Activated CD4-positive, alpha-beta T cell treated with anti-CD3 and anti-CD28 coated beads for 36 hours (primary cell): ENCODE measurements around the gene KIRREL3. TPM values are rescaled to one million over a fixed set of nuclear protein-coding genes. Genes with fewer than 3 reads are reported as not detected.

Experiments used
- ATAC-seq: fragments of 200-7000 bp; cut with Tn5 transposase; one replicate; pipeline ENCODE4 v1.10.0; 2021; ENCODE audit warnings: mild to moderate bottlenecking, moderate library complexity
- CTCF ChIA-PET: fragments of 350-600 bp; sonication (Branson Sonifier 250); formaldehyde crosslinking; loops from one replicate; lab custom pipeline; 2021; ENCODE audit warnings: antibody characterized with exemption; lab: Charles Lee
- POLR2A ChIA-PET: fragments of 350-600 bp; sonication (Branson Sonifier 250); formaldehyde crosslinking; loops from one replicate; lab custom pipeline; 2021; ENCODE audit warnings: antibody characterized with exemption, inconsistent platforms; lab: Charles Lee
- DNase-seq: peaks from one replicate; pipeline ENCODE4 v3.0.0-alpha.2; 2020
- H3K27ac Mint-ChIP-seq: one replicate; pipeline ENCODE4 v1.8.0; 2021; ENCODE audit warnings: mixed read lengths
- H3K27me3 Mint-ChIP-seq: one replicate; pipeline ENCODE4 v1.8.0; 2021; ENCODE audit warnings: mixed read lengths
- H3K36me3 Mint-ChIP-seq: one replicate; pipeline ENCODE4 v1.8.0; 2021; ENCODE audit warnings: low read depth, mixed read lengths
- H3K4me1 Mint-ChIP-seq: one replicate; pipeline ENCODE4 v1.8.0; 2021; ENCODE audit warnings: mixed read lengths
- H3K4me3 Mint-ChIP-seq: one replicate; pipeline ENCODE4 v1.8.0; 2021; ENCODE audit warnings: mild to moderate bottlenecking, moderate library complexity, mixed read lengths
- H3K9me3 Mint-ChIP-seq: one replicate; pipeline ENCODE4 v1.8.0; 2021; ENCODE audit warnings: low read depth, mixed read lengths
- intact Hi-C, 2 experiments: fragments of 100-400 bp; cut with DNase I in 1 of 2; cut with micrococcal nuclease in 1 of 2; formaldehyde crosslinking; loops; one replicate each; pipeline versions ENCODE4 v1.14.2 to v1.15.1; 2022 to 2024; cut with DNase I, micrococcal nuclease
- total RNA-seq, 2 experiments: library from RNA; stranded (reverse); gene quantifications; one replicate each; pipeline ENCODE4 v1.2.3, GENCODE V29; 2021

Gene KIRREL3
- total RNA-seq, 2 experiments from 2014 or later: not detected

- POLR2A ChIA-PET: interaction anchor here (0.6 kb wide), 2 partner anchors 120 to 710 kb away, joined by 3 read pairs; no protein-coding TSS in a partner anchor
- CTCF ChIA-PET: no interaction called here
- DNase-seq (no peak), ATAC-seq (no peak)
- intact Hi-C loops: no loop called here
- Mint-ChIP-seq H3K4me1 (no peaks in the 10 kb centered on the region), H3K27me3 (peaks cover 16% of the 10 kb centered on the region), H3K9me3 (no peaks in the 10 kb centered on the region), H3K27ac (no peak overlapping the region), H3K36me3 (no peaks in the 10 kb centered on the region), H3K4me3 (no peak overlapping the region)
Measured at GRCh38 chr11:126653040-126653439, 347.5 kb downstream of the KIRREL3 start.

GRCh38 chr11:126647735-126648134 is 352.8 kb downstream of the KIRREL3 start:
- H3K4me1 Mint-ChIP-seq: no peaks in the 10 kb centered on the region
- ATAC-seq (no peak), DNase-seq (no peak)
- CTCF ChIA-PET: no interaction called here
- intact Hi-C loops: no loop called here
- H3K27me3 Mint-ChIP-seq: peaks cover 8% of the 10 kb centered on the region
- no peak overlapping the region for H3K4me3 Mint-ChIP-seq
- H3K36me3 Mint-ChIP-seq: no peaks in the 10 kb centered on the region
- H3K27ac Mint-ChIP-seq: no peak overlapping the region
- no peaks in the 10 kb centered on the region for H3K9me3 Mint-ChIP-seq
- POLR2A ChIA-PET: no interaction called here

- H3K9me3 Mint-ChIP-seq: no peaks in the 10 kb centered on the region
Measured at GRCh38 chr11:126646701-126647557, 353.6 kb downstream of the KIRREL3 start.

GRCh38 chr11:126645186-126645585 is 355.4 kb downstream of the KIRREL3 start:
- ChIA-PET POLR2A (no interaction called here), CTCF (interaction anchor here (0.9 kb wide), 1 partner anchor 46 kb away, joined by 3 read pairs; no protein-coding TSS in a partner anchor)
- intact Hi-C loops: no loop called here
- Mint-ChIP-seq H3K4me3 (no peak overlapping the region), H3K4me1 (no peaks in the 10 kb centered on the region), H3K36me3 (no peaks in the 10 kb centered on the region), H3K9me3 (no peaks in the 10 kb centered on the region), H3K27me3 (peaks cover 8% of the 10 kb centered on the region), H3K27ac (no peak overlapping the region)
- no peak for ATAC-seq
- DNase-seq: no peak

More at GRCh38 chr11:126646701-126647557, 353.6 kb downstream of the KIRREL3 start:
- no peaks in the 10 kb centered on the region for H3K36me3 Mint-ChIP-seq
- intact Hi-C loops: no loop called here
- no peak overlapping the region for H3K27ac Mint-ChIP-seq
- ChIA-PET POLR2A (no interaction called here), CTCF (no interaction called here)
- no peaks in the 10 kb centered on the region for H3K4me1 Mint-ChIP-seq
- DNase-seq (no peak), ATAC-seq (no peak)
- peaks cover 5% of the 10 kb centered on the region for H3K27me3 Mint-ChIP-seq
- no peak overlapping the region for H3K4me3 Mint-ChIP-seq

GRCh38 chr11:126640186-126640585 is 360.4 kb downstream of the KIRREL3 start:
- Mint-ChIP-seq H3K4me1 (no peaks in the 10 kb centered on the region), H3K36me3 (no peaks in the 10 kb centered on the region), H3K27me3 (peaks cover 18% of the 10 kb centered on the region), H3K27ac (no peak overlapping the region), H3K9me3 (no peaks in the 10 kb centered on the region), H3K4me3 (no peak overlapping the region)
- DNase-seq: no peak
- CTCF ChIA-PET: interaction anchor here (1.5 kb wide), 1 partner anchor 34 kb away, joined by 3 read pairs; no protein-coding TSS in a partner anchor
- POLR2A ChIA-PET: no interaction called here
- ATAC-seq: no peak
- intact Hi-C loops: no loop called here

- Mint-ChIP-seq H3K27ac (no peak overlapping the region), H3K27me3 (peaks cover 18% of the 10 kb centered on the region), H3K4me1 (no peaks in the 10 kb centered on the region), H3K9me3 (no peaks in the 10 kb centered on the region), H3K4me3 (no peak overlapping the region), H3K36me3 (no peaks in the 10 kb centered on the region)
- CTCF ChIA-PET: interaction anchor here (1.5 kb wide), 1 partner anchor 34 kb away, joined by 3 read pairs; no protein-coding TSS in a partner anchor
- no peak for ATAC-seq
- POLR2A ChIA-PET: no interaction called here
- DNase-seq: no peak
- intact Hi-C loops: no loop called here
Measured at GRCh38 chr11:126639692-126640091, 360.9 kb downstream of the KIRREL3 start.

GRCh38 chr11:126638648-126639047 is 361.9 kb downstream of the KIRREL3 start:
- Mint-ChIP-seq H3K9me3 (no peaks in the 10 kb centered on the region), H3K27ac (no peak overlapping the region), H3K4me3 (no peak overlapping the region), H3K27me3 (peaks cover 18% of the 10 kb centered on the region), H3K4me1 (no peaks in the 10 kb centered on the region), H3K36me3 (no peaks in the 10 kb centered on the region)
- CTCF ChIA-PET: interaction anchor here (1.5 kb wide), 1 partner anchor 35 kb away, joined by 3 read pairs; no protein-coding TSS in a partner anchor
- DNase-seq (no peak), ATAC-seq (no peak)
- intact Hi-C loops: no loop called here
- POLR2A ChIA-PET: no interaction called here

GRCh38 chr11:126637795-126638175 is 362.8 kb downstream of the KIRREL3 start:
- H3K9me3 Mint-ChIP-seq: no peaks in the 10 kb centered on the region
- ChIA-PET POLR2A (no interaction called here), CTCF (interaction anchor here (1.0 kb wide), 1 partner anchor 95 kb away, joined by 3 read pairs; no protein-coding TSS in a partner anchor)
- peaks cover 18% of the 10 kb centered on the region for H3K27me3 Mint-ChIP-seq
- no peak overlapping the region for H3K27ac Mint-ChIP-seq
- ATAC-seq (no peak), DNase-seq (no peak)
- intact Hi-C loops: no loop called here
- no peaks in the 10 kb centered on the region for H3K4me1 Mint-ChIP-seq
- H3K36me3 Mint-ChIP-seq: no peaks in the 10 kb centered on the region
- no peak overlapping the region for H3K4me3 Mint-ChIP-seq

- Mint-ChIP-seq H3K4me1 (no peaks in the 10 kb centered on the region), H3K4me3 (no peak overlapping the region), H3K27me3 (peaks cover 20% of the 10 kb centered on the region)
Measured at GRCh38 chr11:126636911-126637794, 363.4 kb downstream of the KIRREL3 start.

GRCh38 chr11:126635511-126635910 is 365.1 kb downstream of the KIRREL3 start:
- Mint-ChIP-seq H3K36me3 (no peaks in the 10 kb centered on the region), H3K9me3 (no peaks in the 10 kb centered on the region), H3K4me1 (no peaks in the 10 kb centered on the region), H3K27me3 (peaks cover 17% of the 10 kb centered on the region), H3K4me3 (no peak overlapping the region), H3K27ac (no peak overlapping the region)
- DNase-seq: no peak
- no peak for ATAC-seq
- ChIA-PET POLR2A (no interaction called here), CTCF (no interaction called here)
- intact Hi-C loops: no loop called here

More at GRCh38 chr11:126636911-126637794, 363.4 kb downstream of the KIRREL3 start:
- CTCF ChIA-PET: interaction anchor here (1.0 kb wide), 1 partner anchor 95 kb away, joined by 3 read pairs; no protein-coding TSS in a partner anchor
- intact Hi-C loops: no loop called here
- H3K36me3 Mint-ChIP-seq: no peaks in the 10 kb centered on the region
- ATAC-seq: peak; percentile 85
- DNase-seq: no peak
- no peak overlapping the region for H3K27ac Mint-ChIP-seq
- no peaks in the 10 kb centered on the region for H3K9me3 Mint-ChIP-seq
- POLR2A ChIA-PET: no interaction called here

GRCh38 chr11:126634963-126635362 is 365.6 kb downstream of the KIRREL3 start:
- H3K4me3 Mint-ChIP-seq: no peak overlapping the region
- DNase-seq (no peak), ATAC-seq (no peak)
- H3K36me3 Mint-ChIP-seq: no peaks in the 10 kb centered on the region
- POLR2A ChIA-PET: no interaction called here
- intact Hi-C loops: no loop called here
- H3K27ac Mint-ChIP-seq: no peak overlapping the region
- no peaks in the 10 kb centered on the region for H3K9me3 Mint-ChIP-seq
- no peaks in the 10 kb centered on the region for H3K4me1 Mint-ChIP-seq
- CTCF ChIA-PET: no interaction called here
- H3K27me3 Mint-ChIP-seq: peaks cover 13% of the 10 kb centered on the region
